Activated B cell treated with CpG ODN at 0.5 μM for 24 hours (primary cell): ENCODE results near the gene ELAPOR1. TPM values are rescaled to one million over a fixed set of nuclear protein-coding genes. Genes with fewer than 3 reads are reported as not detected.

Source experiments
- ATAC-seq: fragments of 200-7000 bp; cut with Tn5 transposase; one replicate; pipeline ENCODE4 v1.10.0; 2021; ENCODE audit warnings: low read depth, mild to moderate bottlenecking, moderate library complexity
- CTCF ChIA-PET: fragments of 350-600 bp; sonication (Branson Sonifier 250); formaldehyde crosslinking; loops from one replicate; lab custom pipeline; 2021; ENCODE audit warnings: antibody characterized with exemption; lab: Charles Lee
- POLR2A ChIA-PET: fragments of 350-600 bp; sonication (Branson Sonifier 250); formaldehyde crosslinking; loops from one replicate; lab custom pipeline; 2021; ENCODE audit warnings: antibody characterized with exemption; lab: Charles Lee
- DNase-seq: peaks from one replicate; pipeline ENCODE4 v3.0.0; 2022
- H3K27ac Mint-ChIP-seq: one replicate; pipeline ENCODE4 v1.8.0; 2020; ENCODE audit warnings: mixed read lengths
- H3K27me3 Mint-ChIP-seq: one replicate; pipeline ENCODE4 v1.8.0; 2021; ENCODE audit warnings: mixed read lengths
- H3K36me3 Mint-ChIP-seq: one replicate; pipeline ENCODE4 v1.8.0; 2021; ENCODE audit warnings: low read depth, mixed read lengths
- H3K4me1 Mint-ChIP-seq: one replicate; pipeline ENCODE4 v1.8.0; 2021; ENCODE audit warnings: mixed read lengths
- H3K4me3 Mint-ChIP-seq: one replicate; pipeline ENCODE4 v1.8.0; 2020; ENCODE audit warnings: mild to moderate bottlenecking, mixed read lengths
- H3K9me3 Mint-ChIP-seq: one replicate; pipeline ENCODE4 v1.8.0; 2020; ENCODE audit warnings: mixed read lengths
- CTCF ChIP-seq: fragments of 200-600 bp; IDR thresholded peaks from one replicate; pipeline ENCODE4 v1.8.0; 2022; ENCODE audit warnings: antibody characterized with exemption, mild to moderate bottlenecking
- intact Hi-C: fragments of 100-400 bp; cut with micrococcal nuclease; formaldehyde crosslinking; loops from one replicate; pipeline ENCODE4 v1.15.1; 2024
- total RNA-seq: library from RNA; stranded (reverse); gene quantifications from 2 replicates; pipeline ENCODE4 v1.2.3, GENCODE V29; 2022

The ELAPOR1 gene
- total RNA-seq, 1 donor from 2014 or later, result 0.38 TPM

GRCh38 chr1:109115685-109116084, 1.8 kb downstream of the ELAPOR1 start:
- no peak for DNase-seq
- Mint-ChIP-seq H3K9me3 (no peaks in the 10 kb centered on the region), H3K27ac (no peak overlapping the region), H3K27me3 (peaks cover 32% of the 10 kb centered on the region), H3K4me3 (no peak overlapping the region), H3K4me1 (peaks cover 25% of the 10 kb centered on the region), H3K36me3 (no peaks in the 10 kb centered on the region)
- intact Hi-C loops, result loop anchor here (10.0 kb wide), 1 partner anchor 279 kb away; the partner anchor contains the start of gene SORT1
- POLR2A ChIA-PET, result interaction anchor here (0.6 to 3.1 kb wide), 2 partner anchors 15 to 153 kb away, joined by 5 to 12 read pairs; no protein-coding TSS in a partner anchor
- CTCF ChIA-PET, result no interaction called here
- no peak for TF ChIP-seq CTCF
- no peak for ATAC-seq

DNA sequence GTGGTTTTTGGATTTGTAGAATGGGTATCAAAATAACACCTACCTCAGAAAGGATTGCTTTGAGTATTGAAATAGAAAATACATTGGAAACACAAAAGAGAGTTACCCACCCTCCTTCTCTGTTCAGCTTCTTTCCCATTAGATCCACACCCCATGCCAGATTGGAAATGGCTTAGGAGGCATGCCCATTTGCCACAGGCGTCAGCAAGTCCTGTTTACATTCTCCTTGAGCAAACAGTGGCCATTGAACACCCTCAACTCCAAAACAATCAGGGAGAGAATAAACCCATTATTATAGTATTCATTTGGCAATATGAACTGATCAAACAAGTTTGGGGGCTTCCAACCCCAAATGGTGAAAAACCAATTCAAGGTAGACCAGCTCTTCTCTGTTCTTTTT, 2.4 kb downstream of the ELAPOR1 start:
- H3K27me3 Mint-ChIP-seq, result peaks cover 32% of the 10 kb centered on the region
- peaks cover 25% of the 10 kb centered on the region for H3K4me1 Mint-ChIP-seq
- no peak for DNase-seq
- H3K27ac Mint-ChIP-seq, result no peak overlapping the region
- TF ChIP-seq CTCF, result no peak
- ATAC-seq, result no peak
- no peak overlapping the region for H3K4me3 Mint-ChIP-seq
- ChIA-PET POLR2A (interaction anchor here (3.1 kb wide), 1 partner anchor 16 kb away, joined by 12 read pairs; no protein-coding TSS in a partner anchor), CTCF (no interaction called here)
- no peaks in the 10 kb centered on the region for H3K9me3 Mint-ChIP-seq
- H3K36me3 Mint-ChIP-seq, result no peaks in the 10 kb centered on the region
- intact Hi-C loops, result loop anchor here (10.0 kb wide), 1 partner anchor 279 kb away; the partner anchor contains the start of gene SORT1

DNA sequence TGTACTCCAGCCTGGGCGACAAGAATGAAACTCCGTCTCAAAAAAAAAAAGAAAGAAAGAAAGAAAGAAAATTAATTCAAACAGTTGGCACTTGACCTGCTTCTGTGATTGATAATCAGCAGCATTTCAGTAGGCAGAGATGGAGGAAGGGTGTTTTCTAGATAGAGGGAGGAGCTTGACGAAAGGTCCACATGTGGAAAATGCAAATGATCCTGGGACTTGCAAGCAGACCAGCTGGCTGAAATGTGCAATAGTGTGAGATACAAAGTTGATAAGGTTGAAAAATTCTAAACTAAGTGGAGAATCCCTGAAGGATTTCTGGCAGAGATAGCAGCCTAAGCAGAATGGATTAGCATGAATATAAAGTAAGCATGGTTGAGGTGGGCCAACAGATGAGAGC, 4.2 kb downstream of the ELAPOR1 start:
- no peak for TF ChIP-seq CTCF
- ATAC-seq (no peak), DNase-seq (no peak)
- H3K4me3 Mint-ChIP-seq, result no peak overlapping the region
- no peak overlapping the region for H3K27ac Mint-ChIP-seq
- no peaks in the 10 kb centered on the region for H3K36me3 Mint-ChIP-seq
- H3K4me1 Mint-ChIP-seq, result peaks cover 13% of the 10 kb centered on the region
- intact Hi-C loops, result loop anchor here (10.0 kb wide), 1 partner anchor 277 kb away; the partner anchor contains the start of gene SORT1
- H3K27me3 Mint-ChIP-seq, result peaks cover 26% of the 10 kb centered on the region
- no peaks in the 10 kb centered on the region for H3K9me3 Mint-ChIP-seq
- CTCF ChIA-PET, result no interaction called here
- POLR2A ChIA-PET, result no interaction called here

DNA sequence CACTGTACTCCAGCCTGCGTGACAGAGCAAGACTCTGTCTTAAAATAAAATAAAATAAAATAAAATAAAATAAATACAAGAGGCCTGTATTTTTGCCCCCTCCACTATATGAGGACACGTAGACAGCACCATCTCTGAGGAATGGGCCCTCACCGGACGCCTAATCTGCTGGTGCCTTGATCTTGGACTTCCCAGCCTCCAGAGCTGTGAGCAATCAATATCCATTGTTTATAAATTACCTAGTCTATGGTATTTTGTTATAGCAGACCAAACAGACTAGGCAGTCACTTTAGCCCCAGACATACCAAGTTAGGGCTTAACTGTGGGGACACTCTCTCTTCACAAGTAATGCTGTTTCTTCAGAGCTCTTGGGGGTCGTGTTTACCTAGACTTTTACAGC, 6.4 kb downstream of the ELAPOR1 start:
- no peaks in the 10 kb centered on the region for H3K4me1 Mint-ChIP-seq
- H3K27me3 Mint-ChIP-seq, result peaks cover 16% of the 10 kb centered on the region
- H3K36me3 Mint-ChIP-seq, result no peaks in the 10 kb centered on the region
- H3K4me3 Mint-ChIP-seq, result no peak overlapping the region
- ChIA-PET CTCF (no interaction called here), POLR2A (no interaction called here)
- ATAC-seq (no peak), DNase-seq (no peak)
- no peaks in the 10 kb centered on the region for H3K9me3 Mint-ChIP-seq
- TF ChIP-seq CTCF, result no peak
- no peak overlapping the region for H3K27ac Mint-ChIP-seq
- intact Hi-C loops, result no loop called here

DNA sequence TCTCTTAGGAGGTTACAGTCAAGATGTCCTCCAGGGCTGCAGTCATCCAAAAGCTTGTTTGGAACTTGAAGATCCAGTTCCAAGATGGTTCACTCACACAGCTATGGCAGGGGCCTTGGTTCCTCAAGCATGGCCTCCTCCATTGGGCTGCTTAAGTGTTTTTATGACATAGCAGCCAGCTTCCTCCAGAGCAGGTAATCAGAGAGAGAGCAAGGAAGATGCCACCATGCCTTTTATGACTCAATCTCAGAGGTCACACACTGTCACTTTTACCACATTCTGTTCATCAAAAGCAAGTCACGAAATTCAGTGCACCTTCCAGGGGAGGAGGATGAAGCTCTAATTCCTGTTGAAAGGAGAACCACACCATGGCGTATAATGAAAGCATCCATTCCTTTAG, 17.1 kb downstream of the ELAPOR1 start:
- DNase-seq, result no peak
- Mint-ChIP-seq H3K27me3 (no peaks in the 10 kb centered on the region), H3K27ac (no peak overlapping the region), H3K36me3 (no peaks in the 10 kb centered on the region), H3K4me1 (peaks cover 15% of the 10 kb centered on the region), H3K9me3 (no peaks in the 10 kb centered on the region), H3K4me3 (no peak overlapping the region)
- POLR2A ChIA-PET, result no interaction called here
- CTCF ChIA-PET, result interaction anchor here (0.8 to 0.9 kb wide), 2 partner anchors 17 to 19 kb away, joined by 3 read pairs; partner anchors contain the start of gene ELAPOR1
- no peak for TF ChIP-seq CTCF
- intact Hi-C loops, result no loop called here
- ATAC-seq, result no peak
